Small intestine (tissue), 16 donors: ENCODE measurements around the gene LHFPL4. TPM values are rescaled to one million over a fixed set of nuclear protein-coding genes. Genes with fewer than 3 reads are reported as not detected.
"Not testable (repeated sequence)": the region's sequence is repeated elsewhere in the genome, so short reads cannot be mapped to it uniquely, and the experiment has no call there.

ENCODE experiments used
- DNase-seq, 2 donors: peaks; one replicate each; pipeline versions ENCODE4 v3.0.0 to v3.0.0-alpha.2; 2013
- FAIRE-seq: peaks from 2 replicates; lab custom pipeline; 2012; peaks lifted over from hg19 to GRCh38; lab: Jason Lieb, UNC
- H3K27ac ChIP-seq, 3 donors: one replicate each; pipeline ENCODE4 v1.5.1; 2013; ENCODE audit warnings: low read length in 2 of 3, mild to moderate bottlenecking in 2 of 3, control low read depth in 1 of 3, inconsistent platforms in 1 of 3, low read depth in 1 of 3, moderate library complexity in 1 of 3
- H3K27me3 ChIP-seq, 3 donors: one replicate each; pipeline ENCODE4 v1.6.1; 2013; ENCODE audit warnings: low read length in 3 of 3, inconsistent platforms in 1 of 3; ENCODE audit not compliant: control insufficient read depth in 3 of 3, insufficient read depth in 3 of 3
- H3K36me3 ChIP-seq, 3 donors: one replicate each; pipeline ENCODE4 v1.6.1; 2013; ENCODE audit warnings: low read length in 3 of 3, inconsistent platforms in 1 of 3, low read depth in 1 of 3, mild to moderate bottlenecking in 1 of 3, moderate library complexity in 1 of 3; ENCODE audit not compliant: control insufficient read depth in 3 of 3, insufficient read depth in 2 of 3
- H3K4me1 ChIP-seq, 3 donors: one replicate each; pipeline ENCODE4 v1.6.1; 2013; ENCODE audit warnings: low read length in 2 of 3, inconsistent platforms in 1 of 3, low read depth in 1 of 3, mild to moderate bottlenecking in 1 of 3, moderate library complexity in 1 of 3; ENCODE audit not compliant: control insufficient read depth in 3 of 3, insufficient read depth in 2 of 3
- H3K4me3 ChIP-seq, 3 donors: one replicate each; pipeline ENCODE4 v1.5.1; 2013; ENCODE audit warnings: low read length in 3 of 3, control low read depth in 1 of 3, inconsistent platforms in 1 of 3, low read depth in 1 of 3, mild to moderate bottlenecking in 1 of 3, moderate library complexity in 1 of 3
- H3K9me3 ChIP-seq, 2 donors: one replicate each; pipeline ENCODE4 v1.6.1; 2013; ENCODE audit warnings: low read depth in 1 of 2, low read length in 1 of 2; ENCODE audit not compliant: control insufficient read depth in 2 of 2, insufficient read depth in 1 of 2
- WGBS, 3 donors: extraction: QIAGEN DNeasy Blood & Tissue Kit; methylation state at CpG; one replicate each; pipeline ENCODE4 v1.1.7; 2013; 5-methylcytosine and 5-hydroxymethylcytosine counted together
- long read RNA-seq, 10 donors: transcript quantifications; one replicate each; lab custom pipeline, GENCODE V29; 2026
- polyA plus RNA-seq, 4 donors: library from polyadenylated mRNA; stranded (reverse) in 3 of 4; unstranded in 1 of 4; fragments of 200-250 nt in 3 of 4; fragments of 120-200 nt in 1 of 4; gene quantifications; one replicate each; pipeline versions ENCODE4 v1.2.1 to v1.2.3, GENCODE V29; 2013
- donor health status: healthy with polysubstance abuse.
- donor health status: control.
- donor health status: control.
- donor health status: Bipolar disorder and iron deficiency.
- donor health status: healthy.

The LHFPL4 gene
- polyA plus RNA-seq, result 1 to 10 TPM in 1 of 4 donors, under 1 TPM in 2, not detected in 1; 0.22 to 1.2 (median 0.25) TPM
- long read RNA-seq, donor 1, result 0 reads
- long read RNA-seq, donor 2, result 0 reads
- long read RNA-seq, donor 3, result 0 reads
- long read RNA-seq, donor 4, result 0 reads
- long read RNA-seq, donor 5, result 0 reads
- long read RNA-seq, donor 6, result 0 reads
- long read RNA-seq, donor 7, result 0 reads
- long read RNA-seq, donor 8, result 0 reads
- long read RNA-seq, donor 9, result 0 reads
- long read RNA-seq, donor 10, result 0 reads

DNA sequence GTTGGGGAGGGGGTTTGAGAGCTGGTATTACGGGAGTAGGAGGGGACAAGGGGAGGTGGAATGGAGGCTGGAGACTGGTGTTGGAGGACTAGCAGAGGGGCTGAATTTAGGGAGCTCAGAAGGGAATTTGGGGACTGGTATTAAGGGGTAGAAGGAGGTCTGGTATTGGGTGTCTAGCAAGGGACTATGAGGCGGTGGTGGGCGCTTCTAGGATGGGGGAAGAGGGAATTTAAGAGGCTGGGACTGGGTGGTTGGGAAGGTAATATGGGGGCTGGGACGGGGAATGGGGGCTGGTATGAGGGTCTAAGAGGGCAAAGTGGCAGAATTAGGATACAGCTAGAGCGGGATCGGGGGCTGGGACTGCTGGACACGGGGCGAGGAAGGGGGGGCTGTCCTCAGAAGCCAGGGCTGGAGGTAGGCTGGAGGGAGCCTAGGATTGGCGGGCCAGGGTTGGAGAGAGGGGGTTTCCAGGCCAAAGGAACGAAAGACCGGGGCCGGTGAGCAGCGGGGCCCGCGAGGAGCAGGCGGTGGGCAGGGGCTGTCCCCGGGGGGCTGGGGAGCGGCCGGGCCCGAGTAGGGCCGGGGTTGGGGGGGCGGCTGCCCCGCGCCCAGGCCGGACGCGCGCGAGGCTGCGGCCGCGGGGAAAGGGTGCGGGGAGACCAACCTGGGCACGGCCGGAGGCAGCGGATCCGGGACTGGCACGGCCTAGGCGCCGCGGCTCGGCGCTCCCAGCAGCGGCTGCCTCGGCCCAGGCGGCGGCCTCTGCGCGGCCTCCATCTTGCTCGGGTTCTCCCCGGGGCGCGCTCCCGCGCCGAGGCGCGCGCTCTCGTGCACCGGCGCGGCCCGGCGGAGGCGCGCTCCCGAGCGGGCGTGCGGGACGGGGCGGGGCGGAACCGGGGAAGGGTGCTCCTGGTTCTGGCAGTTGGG is at the start of gene LHFPL4:
LHFPL4 (minus strand) TSS at position 802 of the 927 bp plus-strand sequence. CDS start 1,143 bp downstream, outside the sequence.
- no peak for DNase-seq

GRCh38 chr3:9602620-9603019 is 49.0 kb upstream of the LHFPL4 start:
- peaks cover 0 to 10% (median 6%) of the 10 kb centered on the region in 3 donors for H3K27me3 ChIP-seq
- H3K9me3 ChIP-seq, result peaks cover 0 to 17% of the 10 kb centered on the region in 2 donors
- no peaks in the 10 kb centered on the region for H3K36me3 ChIP-seq
- 71 to 93% (median 79%) methylated on average over 4 of the region's 4 CpGs for WGBS, 3 donors
- FAIRE-seq (no peak), DNase-seq (no peak)
- no peak overlapping the region for H3K27ac ChIP-seq
- H3K4me3 ChIP-seq, result no peak overlapping the region
- H3K4me1 ChIP-seq, result no peaks in the 10 kb centered on the region

More for the DNA sequence above, at the start of gene LHFPL4:
- Histone ChIP-seq H3K36me3 (no peaks in the 10 kb centered on the region), H3K27me3 (peaks cover 5 to 30% (median 23%) of the 10 kb centered on the region in 3 donors), H3K4me1 (no peaks in the 10 kb centered on the region), H3K27ac (no peak within 1 kb of the TSS), H3K9me3 (no peaks in the 10 kb centered on the region), H3K4me3 (no peak within 1 kb of the TSS)
- no peak for FAIRE-seq
- WGBS, 3 donors, result 5 to 13% (median 11%) methylated on average over 65 to 75 of the region's 75 CpGs

GRCh38 chr3:9601006-9601581 is 47.5 kb upstream of the LHFPL4 start:
- not testable (repeated sequence) for DNase-seq, FAIRE-seq, H3K4me1 ChIP-seq, H3K36me3 ChIP-seq, H3K27ac ChIP-seq
- H3K9me3 ChIP-seq, result peaks cover 0 to 15% of the 10 kb centered on the region in 2 donors
- H3K27me3 ChIP-seq, result peaks cover 0 to 10% (median 6%) of the 10 kb centered on the region in 3 donors
- peak overlapping the region in 1 of 3 donors; percentile 34 for H3K4me3 ChIP-seq
- 54 to 66% (median 58%) methylated on average over 24 of the region's 24 CpGs for WGBS, 3 donors

DNA sequence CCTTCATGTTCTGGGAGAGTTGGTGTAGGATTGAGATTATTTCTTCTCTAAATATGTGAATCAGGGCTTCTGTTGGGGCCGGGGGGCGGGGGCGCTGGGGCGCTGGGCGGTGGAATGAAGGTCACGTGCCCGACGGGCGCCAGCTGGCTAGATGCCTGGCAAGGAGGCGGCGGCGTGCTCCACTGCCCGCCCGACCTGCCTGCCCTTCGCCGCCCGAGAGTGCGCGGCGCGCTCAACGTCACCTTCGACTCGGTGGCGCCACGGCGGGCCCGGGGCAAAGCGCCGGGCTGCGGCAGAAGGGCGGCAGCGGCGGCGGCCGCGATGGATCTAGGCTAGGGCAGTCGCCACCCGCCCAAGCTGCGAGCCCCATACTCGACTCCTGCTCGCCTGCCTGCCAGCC is 47.0 kb upstream of the LHFPL4 start:
- DNase-seq (peak; percentile 35 to 42), FAIRE-seq (no peak)
- 1 to 7% (median 2%) methylated on average over 25 to 42 of the region's 42 CpGs for whole genome bisulfite sequencing, 3 donors
- H3K27me3 ChIP-seq, result peaks cover 0 to 10% (median 6%) of the 10 kb centered on the region in 3 donors
- no peaks in the 10 kb centered on the region for H3K4me1 ChIP-seq
- H3K9me3 ChIP-seq, result peaks cover 0 to 12% of the 10 kb centered on the region in 2 donors
- peak overlapping the region in 1 of 3 donors; percentile 34 for H3K4me3 ChIP-seq
- H3K27ac ChIP-seq, result no peak overlapping the region
- no peaks in the 10 kb centered on the region for H3K36me3 ChIP-seq

GRCh38 chr3:9598783-9599387 is 45.3 kb upstream of the LHFPL4 start:
- Histone ChIP-seq H3K27me3 (peaks cover 0 to 10% (median 6%) of the 10 kb centered on the region in 3 donors), H3K36me3 (no peaks in the 10 kb centered on the region), H3K9me3 (peaks cover 0 to 5% of the 10 kb centered on the region in 2 donors), H3K4me1 (no peaks in the 10 kb centered on the region), H3K4me3 (no peak overlapping the region), H3K27ac (no peak overlapping the region)
- 54 to 80% (median 69%) methylated on average over 7 of the region's 7 CpGs for WGBS, 3 donors
- FAIRE-seq (no peak), DNase-seq (no peak)

GRCh38 chr3:9595877-9596276 is 42.3 kb upstream of the LHFPL4 start:
- peaks cover 0 to 5% of the 10 kb centered on the region in 2 donors for H3K9me3 ChIP-seq
- peaks cover 0 to 6% (median 0%) of the 10 kb centered on the region in 3 donors for H3K27me3 ChIP-seq
- no peak for FAIRE-seq
- no peaks in the 10 kb centered on the region for H3K36me3 ChIP-seq
- no peak overlapping the region for H3K4me3 ChIP-seq
- DNase-seq, result peak in 1 of 2 donors; percentile 2
- H3K4me1 ChIP-seq, result no peaks in the 10 kb centered on the region
- no peak overlapping the region for H3K27ac ChIP-seq

- H3K9me3 ChIP-seq, H3K36me3 ChIP-seq, FAIRE-seq, DNase-seq, H3K4me3 ChIP-seq, H3K27me3 ChIP-seq, H3K4me1 ChIP-seq, H3K27ac ChIP-seq: not testable (repeated sequence)
- 87 to 96% (median 96%) methylated on average over 13 to 28 of the region's 28 CpGs for whole genome bisulfite sequencing, 3 donors
Measured at GRCh38 chr3:9591781-9592180, 38.2 kb upstream of the LHFPL4 start.

DNA sequence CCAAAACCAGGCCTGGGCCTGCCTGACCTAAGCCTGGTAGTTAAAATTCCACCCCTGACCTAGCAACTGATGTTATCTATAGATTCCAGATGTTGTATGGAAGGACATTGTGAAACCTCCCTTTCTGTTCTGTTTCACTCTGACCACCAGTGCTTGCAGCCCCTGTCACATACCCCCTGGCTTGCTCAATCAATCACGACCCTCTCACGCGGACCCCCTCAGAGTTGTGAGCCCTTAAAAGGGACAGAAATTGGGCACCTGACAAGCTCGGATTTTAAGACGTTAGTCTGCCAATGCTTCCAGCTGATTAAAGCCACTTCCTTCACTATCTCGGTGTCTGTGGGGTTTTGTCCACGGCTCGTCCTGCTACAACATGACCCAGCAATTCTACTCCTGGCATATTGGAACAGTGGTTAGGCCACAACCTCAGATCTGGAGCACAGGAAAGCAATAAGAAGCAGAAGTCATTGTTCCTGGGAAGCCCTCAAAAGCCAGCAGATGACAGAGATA is 36.7 kb upstream of the LHFPL4 start:
- H3K9me3 ChIP-seq, result no peaks in the 10 kb centered on the region
- WGBS, 3 donors, result 57 to 83% (median 59%) methylated on average over 8 of the region's 8 CpGs
- DNase-seq (no peak), FAIRE-seq (no peak)
- no peak overlapping the region for H3K27ac ChIP-seq
- H3K4me3 ChIP-seq, result no peak overlapping the region
- no peaks in the 10 kb centered on the region for H3K27me3 ChIP-seq
- no peaks in the 10 kb centered on the region for H3K4me1 ChIP-seq
- H3K36me3 ChIP-seq, result no peaks in the 10 kb centered on the region
